HG03565 (cell line): ENCODE results near the gene SLC44A4.

Experiments
- ATAC-seq: cut with Tn5 transposase; IDR thresholded peaks from one replicate; pipeline ENCODE4 v1.9.1; 2021; ENCODE audit warnings: mild to moderate bottlenecking, moderate library complexity; ENCODE audit not compliant: unreplicated experiment

Gene SLC44A4

GRCh38 chr6:31901415-31901952 lies 22.7 kb upstream of the SLC44A4 start:
- no peak for ATAC-seq

GRCh38 chr6:31900917-31901414 lies 22.2 kb upstream of the SLC44A4 start:
- no peak for ATAC-seq

- ATAC-seq: no peak
Observed at GRCh38 chr6:31899882-31900722, 21.3 kb upstream of the SLC44A4 start.

- ATAC-seq: no peak
Observed at GRCh38 chr6:31899215-31899614, 20.4 kb upstream of the SLC44A4 start.

GRCh38 chr6:31898383-31899011 lies 19.7 kb upstream of the SLC44A4 start:
- ATAC-seq: no peak

GRCh38 chr6:31897612-31898382 lies 19.0 kb upstream of the SLC44A4 start, which contains the start of gene EHMT2:
TSS of gene EHMT2 (minus strand) at chr6:31897698. CDS start at chr6:31897677, 21 bp downstream.
- ATAC-seq: peak; percentile 30

- ATAC-seq: no peak
Observed at GRCh38 chr6:31896856-31897611, 18.2 kb upstream of the SLC44A4 start.

- no peak for ATAC-seq
Observed at GRCh38 chr6:31896493-31896855, 17.7 kb upstream of the SLC44A4 start.

- ATAC-seq: no peak
Observed at GRCh38 chr6:31892821-31893220, 14.0 kb upstream of the SLC44A4 start.

- ATAC-seq: no peak
Observed at GRCh38 chr6:31889331-31889972, 10.7 kb upstream of the SLC44A4 start.

GRCh38 chr6:31888276-31889258 lies 9.8 kb upstream of the SLC44A4 start:
- no peak for ATAC-seq

GRCh38 chr6:31887173-31888007 lies 8.6 kb upstream of the SLC44A4 start:
- no peak for ATAC-seq

GRCh38 chr6:31886541-31886991 lies 7.8 kb upstream of the SLC44A4 start:
- ATAC-seq: no peak

GRCh38 chr6:31884528-31885035 lies 5.8 kb upstream of the SLC44A4 start:
- no peak for ATAC-seq

GRCh38 chr6:31883676-31884075 lies 4.9 kb upstream of the SLC44A4 start:
- ATAC-seq: no peak

- no peak for ATAC-seq
Observed at GRCh38 chr6:31882344-31882743, 3.5 kb upstream of the SLC44A4 start.

- no peak for ATAC-seq
Observed at GRCh38 chr6:31881136-31881859, 2.5 kb upstream of the SLC44A4 start.
